G401 (cell line): ENCODE measurements around the gene XIAP. TPM values are rescaled to one million over a fixed set of nuclear protein-coding genes. Genes with fewer than 3 reads are reported as not detected.
"Not testable (repeated sequence)": the region's sequence is repeated elsewhere in the genome, so short reads cannot be mapped to it uniquely, and the experiment has no call there.

ENCODE experiments used
- DNase-seq: peaks from one replicate; pipeline ENCODE4 v3.0.0-alpha.2; 2015; ENCODE audit warnings: low spot score
- in situ Hi-C: cut with HindIII; loops from 2 replicates; pipeline ENCODE4 v1.10.0; 2016; ENCODE audit warnings: low sequenced_read_pairs, mixed read lengths
- total RNA-seq: library from RNA; depleted of rRNA; stranded (reverse); fragments of >200 nt; shearing (Covaris generic); gene quantifications from 2 replicates; pipeline ENCODE4 v1.2.3, GENCODE V29; 2014

The XIAP gene
- total RNA-seq, 1 experiment from 2014 or later: 19.9 TPM

DNA sequence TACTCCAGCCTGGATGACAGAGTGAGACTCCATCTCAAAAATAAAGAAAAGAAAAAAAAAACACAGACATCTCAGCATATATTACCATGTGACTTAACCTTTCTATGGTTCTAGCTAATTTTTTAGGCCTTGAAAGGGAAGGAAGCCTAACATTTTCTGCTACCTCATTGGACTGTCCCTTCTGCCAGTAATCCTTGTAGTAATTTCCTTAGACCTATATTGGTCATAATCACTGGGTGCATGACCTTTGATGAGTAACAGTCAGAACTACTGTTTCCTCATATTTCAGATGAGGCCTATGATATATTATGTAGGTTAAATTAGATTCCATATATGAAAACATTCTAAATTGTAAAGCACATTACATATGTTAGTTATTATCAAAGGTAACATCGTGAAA, 9.6 kb downstream of the XIAP start:
- no peak for DNase-seq
- in situ Hi-C loops: no loop called here

DNA sequence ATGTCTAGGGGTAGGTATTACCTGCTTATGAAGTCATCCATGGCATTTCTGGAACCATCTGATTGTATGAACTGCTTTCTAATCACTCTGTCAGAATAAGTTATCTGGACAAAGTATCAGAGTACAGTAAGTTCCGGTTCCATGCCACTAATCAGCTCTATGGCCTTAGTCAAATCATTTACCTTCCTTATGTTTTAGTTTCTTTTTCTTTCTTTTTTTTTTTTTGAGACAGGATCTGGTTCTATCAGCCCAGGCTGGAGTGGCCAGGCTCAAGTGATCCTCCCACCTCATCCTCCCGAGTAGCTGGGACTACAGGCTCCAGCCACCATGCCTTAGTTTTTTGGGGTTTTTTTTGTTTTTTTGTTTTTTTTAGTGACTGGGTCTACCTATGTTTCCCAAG, 11.5 kb downstream of the XIAP start:
- DNase-seq: no peak
- in situ Hi-C loops: no loop called here

DNA sequence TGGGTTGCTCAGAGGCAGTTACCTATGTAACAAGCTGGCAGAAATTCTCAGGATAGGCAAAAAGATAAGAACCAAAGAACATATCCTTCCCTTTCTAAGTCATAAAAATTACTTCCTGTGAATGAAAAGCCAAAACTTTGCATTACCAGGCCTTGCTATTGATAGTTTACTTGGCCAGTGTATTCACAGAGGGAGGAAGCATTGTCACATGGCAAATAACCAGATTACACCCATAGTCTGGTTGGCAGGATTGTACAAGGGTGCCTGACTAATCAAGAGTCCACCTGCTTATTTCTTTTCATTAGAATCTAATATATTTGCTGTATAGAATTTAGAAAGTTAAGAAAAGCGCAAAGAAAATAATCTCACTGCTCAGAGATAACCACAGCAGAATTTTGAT, 14.1 kb downstream of the XIAP start:
- in situ Hi-C loops: no loop called here
- no peak for DNase-seq

DNA sequence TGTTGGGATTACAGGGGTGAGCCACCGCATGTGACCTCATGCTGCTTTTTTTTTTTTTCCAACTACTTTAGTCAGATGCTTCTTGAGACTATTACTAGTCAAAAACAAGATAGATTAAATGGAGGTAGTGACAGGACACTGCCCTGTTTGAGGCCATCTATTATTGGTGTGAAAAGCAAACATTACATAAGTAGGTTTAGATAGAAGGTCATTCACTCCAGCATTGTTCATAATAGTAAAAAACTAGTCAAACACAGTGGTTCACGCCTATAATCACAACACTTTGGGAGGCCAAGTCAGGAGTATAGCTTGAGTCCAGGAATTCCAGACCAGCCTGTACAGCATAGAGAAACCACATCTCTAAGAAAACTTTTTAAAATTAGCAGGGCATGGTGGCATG, 16.3 kb downstream of the XIAP start:
- in situ Hi-C loops: no loop called here

DNA sequence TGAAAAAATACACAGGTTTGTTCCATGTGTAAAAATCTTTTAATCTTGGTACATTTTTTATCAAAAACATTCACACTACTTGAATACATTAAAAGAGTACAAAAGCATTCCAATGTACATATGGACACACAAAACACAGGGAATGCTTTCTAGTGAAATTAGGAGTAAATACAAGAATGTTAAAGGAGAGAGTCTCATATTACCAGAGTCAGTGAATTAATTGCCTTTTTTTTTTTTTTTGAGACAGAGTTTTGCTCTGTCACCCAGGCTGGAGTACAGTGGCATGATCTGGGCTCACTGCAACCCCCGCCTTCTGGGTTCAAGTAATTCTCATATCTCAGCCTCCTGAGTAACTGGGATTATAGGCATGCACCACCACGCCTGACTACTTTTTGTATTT, 17.0 kb downstream of the XIAP start:
- in situ Hi-C loops: no loop called here
- no peak for DNase-seq

More for the DNA sequence above, 16.3 kb downstream of the XIAP start:
- no peak for DNase-seq

DNA sequence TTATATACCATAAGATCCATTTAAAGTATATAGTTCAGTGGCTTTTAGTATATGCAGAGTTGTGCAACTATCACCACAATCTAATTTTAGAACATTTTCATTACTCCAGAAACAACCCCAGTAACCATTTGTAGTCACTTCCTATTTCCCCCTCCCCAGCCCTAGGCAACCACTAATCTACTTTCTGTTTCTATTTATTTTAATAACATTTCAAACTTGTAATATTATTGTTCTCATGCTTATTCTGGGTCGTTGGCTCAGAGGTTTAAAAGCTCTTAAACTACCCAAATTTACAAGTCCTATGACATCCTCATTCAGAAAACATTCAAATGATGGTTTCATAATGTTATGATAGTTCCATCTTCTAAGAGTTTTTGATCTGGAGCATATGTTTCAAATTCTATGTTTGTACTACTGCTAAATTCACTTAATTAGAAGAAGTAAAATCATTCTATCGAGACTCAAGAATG, 18.4 kb downstream of the XIAP start:
- no peak for DNase-seq
- in situ Hi-C loops: no loop called here

DNA sequence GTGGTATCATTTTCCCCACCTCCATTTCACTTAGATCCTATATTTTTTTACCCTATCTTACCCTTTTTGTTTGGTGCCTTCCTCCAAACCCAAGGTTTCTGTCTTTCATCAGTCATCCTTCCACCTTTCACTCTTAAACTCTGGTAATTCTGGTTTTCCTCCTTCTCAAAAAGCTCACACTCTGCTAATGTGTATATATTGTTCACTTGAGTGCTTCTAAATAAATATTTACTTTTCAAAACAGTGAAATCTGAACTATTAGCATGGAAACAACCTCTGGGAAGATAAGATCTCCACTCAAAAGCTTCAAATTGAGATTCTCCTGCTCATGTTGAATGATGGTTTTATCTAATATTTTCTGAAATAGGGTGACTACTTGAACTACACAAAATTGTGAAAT, 21.5 kb downstream of the XIAP start:
- no peak for DNase-seq
- in situ Hi-C loops: no loop called here

DNA sequence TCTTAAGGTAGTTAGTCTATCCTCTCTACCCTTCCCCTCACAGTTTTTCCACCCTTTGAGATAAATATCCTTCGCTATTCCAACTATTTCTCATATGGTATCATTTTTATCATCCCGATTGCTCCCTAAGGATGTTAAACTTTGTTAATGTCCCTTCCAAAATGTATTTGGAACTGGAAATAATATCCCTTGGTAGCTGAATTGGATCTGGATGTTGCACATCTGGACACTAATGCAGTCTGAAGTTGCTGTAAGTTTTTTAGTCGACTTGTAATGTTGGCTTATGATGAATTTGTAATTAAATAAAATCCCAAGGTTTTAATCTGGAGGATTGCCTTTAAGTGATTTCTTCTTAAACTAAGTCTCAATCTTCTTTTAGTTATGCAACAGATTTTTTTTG, 22.5 kb downstream of the XIAP start:
- in situ Hi-C loops: no loop called here

DNA sequence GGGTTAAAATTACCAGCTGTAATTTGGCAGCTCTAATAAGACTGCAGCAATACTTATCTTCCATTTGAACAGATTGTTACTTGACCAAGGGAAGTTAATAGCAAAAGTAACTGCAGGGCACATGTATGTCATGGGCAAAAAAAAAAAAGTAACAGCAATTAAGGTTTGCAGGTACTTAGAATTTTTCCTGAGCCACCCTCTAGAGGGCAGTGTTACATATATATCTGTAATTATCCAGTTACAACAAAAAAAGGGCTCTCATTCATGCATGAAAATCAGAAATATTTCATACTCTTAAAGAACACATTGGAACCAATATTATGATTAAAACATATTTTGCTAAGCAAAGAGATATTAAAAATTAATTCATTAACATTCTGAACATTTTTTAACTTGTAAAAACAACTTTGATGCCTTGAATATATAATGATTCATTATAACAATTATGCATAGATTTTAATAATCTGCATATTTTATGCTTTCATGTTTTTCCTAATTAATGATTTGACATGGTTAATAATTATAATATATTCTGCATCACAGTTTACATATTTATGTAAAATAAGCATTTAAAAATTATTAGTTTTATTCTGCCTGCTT, 25.1 kb downstream of the XIAP start:
- peak; percentile 62 for DNase-seq
- in situ Hi-C loops: no loop called here

More for the DNA sequence above, 22.5 kb downstream of the XIAP start:
- no peak for DNase-seq

DNA sequence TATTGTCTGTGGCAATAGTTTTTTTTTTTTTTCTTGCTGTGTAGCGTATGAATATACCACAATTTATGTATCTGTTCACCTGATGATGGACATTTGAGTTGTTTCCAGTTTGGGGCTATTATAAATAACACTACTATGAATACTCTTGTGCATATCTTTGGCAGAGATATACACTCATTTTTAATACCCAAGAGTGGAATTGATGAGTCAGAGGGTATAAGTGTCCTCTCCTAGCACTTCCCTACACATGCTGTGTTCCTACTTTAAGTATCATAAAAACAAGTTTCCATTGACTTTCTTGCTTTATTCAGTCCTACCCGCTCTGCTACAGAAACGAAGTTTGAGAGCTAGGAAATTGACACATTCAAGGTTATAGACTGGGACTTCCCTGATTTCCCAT, 39.8 kb downstream of the XIAP start:
- DNase-seq: no peak
- in situ Hi-C loops: no loop called here

DNA sequence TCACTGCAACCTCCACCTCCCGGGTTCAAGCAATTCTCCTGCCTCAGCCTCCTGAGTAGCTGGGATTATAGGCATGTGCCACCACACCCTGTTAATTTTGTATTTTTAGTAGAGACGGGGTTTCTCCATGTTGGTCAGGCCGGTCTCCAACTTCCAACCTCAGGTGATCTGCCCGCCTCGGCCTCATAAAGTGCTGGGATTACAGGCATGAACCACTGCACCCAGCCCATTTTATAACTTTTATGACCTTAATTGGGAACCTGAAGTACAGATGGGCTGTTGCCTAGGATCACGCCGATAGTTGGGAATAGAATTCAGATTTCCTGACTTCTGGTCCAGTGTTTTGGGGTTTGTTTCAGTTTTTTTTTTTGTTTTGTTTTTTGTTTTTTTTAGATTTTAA, 43.4 kb downstream of the XIAP start:
- DNase-seq, in situ Hi-C loops: not testable (repeated sequence)

DNA sequence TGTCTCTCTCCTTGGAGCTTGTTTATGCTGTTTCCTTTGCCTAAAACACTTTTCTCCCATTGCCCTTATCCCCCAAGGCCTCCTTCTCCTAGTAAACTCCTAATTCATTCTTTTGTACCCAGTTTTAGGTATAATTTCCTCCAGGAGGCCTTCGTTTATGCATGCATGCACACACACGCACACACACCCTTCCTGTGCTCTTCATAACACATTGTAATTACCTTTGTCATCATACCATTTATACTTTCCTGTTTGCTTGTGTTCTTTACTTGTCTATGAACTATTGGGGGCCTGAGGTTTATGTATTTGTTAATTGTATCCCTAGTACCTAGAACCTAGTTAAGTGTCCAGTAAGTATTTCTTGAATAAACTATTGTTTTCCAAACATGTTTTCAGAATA, 45.5 kb downstream of the XIAP start:
- no peak for DNase-seq
- in situ Hi-C loops: no loop called here

DNA sequence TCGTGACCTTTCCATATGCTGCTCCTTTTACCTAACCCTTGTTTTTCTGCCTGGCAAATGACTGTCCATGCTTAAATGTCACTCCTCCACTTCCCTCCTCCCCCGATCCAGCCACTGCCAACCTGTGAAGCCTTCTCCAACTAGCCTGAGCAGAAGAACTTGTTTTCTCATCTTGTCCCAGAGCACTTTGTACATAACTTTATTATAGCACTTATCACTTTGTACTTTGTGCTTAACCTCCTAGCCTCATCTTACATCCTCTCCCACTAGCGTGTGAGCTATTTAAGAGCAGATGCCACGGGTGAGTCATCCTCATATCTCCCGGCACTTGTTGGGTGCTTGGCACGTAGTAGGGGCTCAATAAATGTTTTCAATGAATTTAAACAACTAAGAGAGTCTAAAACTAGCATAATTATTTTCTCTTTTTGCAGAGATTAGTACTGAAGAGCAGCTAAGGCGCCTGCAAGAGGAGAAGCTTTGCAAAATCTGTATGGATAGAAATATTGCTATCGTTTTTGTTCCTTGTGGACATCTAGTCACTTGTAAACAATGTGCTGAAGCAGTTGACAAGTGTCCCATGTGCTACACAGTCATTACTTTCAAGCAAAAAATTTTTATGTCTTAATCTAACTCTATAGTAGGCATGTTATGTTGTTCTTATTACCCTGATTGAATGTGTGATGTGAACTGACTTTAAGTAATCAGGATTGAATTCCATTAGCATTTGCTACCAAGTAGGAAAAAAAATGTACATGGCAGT, 46.9 kb downstream of the XIAP start:
- no peak for DNase-seq
- in situ Hi-C loops: no loop called here

DNA sequence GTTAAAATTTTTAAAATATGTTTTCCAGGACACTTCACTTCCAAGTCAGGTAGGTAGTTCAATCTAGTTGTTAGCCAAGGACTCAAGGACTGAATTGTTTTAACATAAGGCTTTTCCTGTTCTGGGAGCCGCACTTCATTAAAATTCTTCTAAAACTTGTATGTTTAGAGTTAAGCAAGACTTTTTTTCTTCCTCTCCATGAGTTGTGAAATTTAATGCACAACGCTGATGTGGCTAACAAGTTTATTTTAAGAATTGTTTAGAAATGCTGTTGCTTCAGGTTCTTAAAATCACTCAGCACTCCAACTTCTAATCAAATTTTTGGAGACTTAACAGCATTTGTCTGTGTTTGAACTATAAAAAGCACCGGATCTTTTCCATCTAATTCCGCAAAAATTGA, 49.7 kb downstream of the XIAP start:
- no peak for DNase-seq
- in situ Hi-C loops: no loop called here

DNA sequence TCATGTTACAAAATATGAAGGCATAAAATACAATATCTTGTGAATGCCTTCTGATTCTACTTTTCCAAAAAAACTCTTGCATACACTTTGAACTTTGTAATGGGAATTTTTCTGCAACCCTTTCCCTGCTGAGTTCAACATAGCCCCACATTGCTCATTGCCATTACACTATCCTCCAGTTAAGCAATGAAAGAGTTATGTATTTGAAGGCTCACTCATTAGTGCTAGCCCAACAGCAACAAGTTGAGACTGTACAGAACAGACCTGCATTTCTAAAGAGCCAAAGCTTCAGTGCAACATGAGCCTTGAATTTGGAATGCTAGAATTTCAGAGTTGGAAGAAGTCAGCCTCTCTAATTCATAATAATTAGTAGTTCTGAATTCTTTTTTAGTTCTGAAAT, 57.2 kb downstream of the XIAP start:
- in situ Hi-C loops: no loop called here
- DNase-seq: no peak

DNA sequence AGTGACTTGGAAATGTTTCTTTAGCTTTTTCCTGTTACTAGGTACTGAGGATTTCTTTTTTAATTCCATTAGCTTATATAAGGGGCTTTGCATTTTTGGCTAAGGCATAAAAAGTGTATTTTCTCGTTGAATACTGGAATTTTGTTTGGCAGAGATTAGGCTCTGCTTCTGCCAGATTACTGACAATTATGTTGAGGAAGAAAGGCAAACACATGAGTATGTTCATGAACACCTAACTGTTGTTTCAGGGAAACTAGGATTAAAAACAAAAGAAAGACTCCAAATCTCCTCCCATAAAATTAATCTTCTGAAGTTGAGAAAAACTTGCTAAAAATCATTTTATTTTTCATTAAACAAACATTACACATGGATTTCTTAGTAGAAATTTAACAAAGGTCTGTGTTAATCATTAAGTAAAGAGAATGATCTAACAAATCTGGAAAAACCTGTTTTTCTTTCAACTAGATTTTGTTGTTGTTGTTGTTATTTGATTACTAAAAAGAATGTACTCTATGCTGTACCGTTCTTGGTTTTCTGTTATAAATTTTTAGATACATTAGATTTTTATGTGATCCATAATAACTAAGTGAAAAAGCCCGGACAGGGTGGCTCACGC, 58.4 kb downstream of the XIAP start:
- in situ Hi-C loops: no loop called here
- no peak for DNase-seq

DNA sequence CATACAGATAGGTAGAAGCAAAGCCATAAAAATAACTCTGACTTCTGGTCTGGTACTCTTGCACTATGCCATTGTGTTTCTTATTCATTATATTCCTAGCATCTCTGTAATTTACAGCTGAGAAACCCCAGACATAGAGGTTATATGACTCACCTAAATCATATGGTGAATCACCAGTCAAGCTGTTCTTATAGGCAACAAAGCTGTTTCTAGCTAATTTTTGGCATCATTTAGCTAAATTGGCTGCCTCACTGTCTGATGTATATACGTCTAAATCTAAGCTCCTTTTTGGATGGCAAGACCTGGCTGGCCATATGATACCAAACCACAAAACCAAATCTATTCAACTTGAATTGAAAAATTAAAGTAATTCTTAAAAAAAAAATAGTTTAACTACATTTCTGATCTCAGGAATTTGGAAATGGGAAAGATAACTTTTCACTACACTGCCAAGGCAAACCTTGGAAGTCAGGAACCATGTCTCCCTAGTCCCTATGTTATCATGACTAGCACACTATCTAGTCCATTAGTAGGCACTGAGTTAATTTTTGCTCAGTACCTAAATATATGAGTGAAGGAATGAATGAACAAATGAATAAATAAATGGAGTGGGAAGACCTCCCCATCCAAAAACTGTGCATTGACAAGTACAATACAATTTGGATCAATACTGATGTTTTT, 60.4 kb downstream of the XIAP start:
- in situ Hi-C loops: no loop called here
- DNase-seq: no peak

DNA sequence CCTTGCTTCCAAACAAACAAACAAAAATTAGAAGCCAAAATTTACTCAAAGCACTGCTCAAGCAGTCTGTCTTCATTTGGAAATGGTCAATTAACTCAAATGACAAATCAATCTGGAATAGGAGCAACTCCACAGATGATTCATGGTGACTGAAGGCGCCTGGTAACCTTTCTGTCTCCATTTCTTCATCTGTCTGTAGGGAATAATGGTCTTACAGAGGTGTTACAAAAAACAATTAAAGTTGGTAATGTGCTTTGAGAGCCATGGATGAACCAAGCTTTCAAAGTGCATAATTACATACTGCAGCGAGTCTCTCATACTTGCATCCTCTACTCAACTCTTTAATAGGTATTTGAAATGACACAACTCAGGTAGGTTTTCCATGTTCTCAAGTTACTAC, 63.4 kb downstream of the XIAP start:
- DNase-seq: no peak

DNA sequence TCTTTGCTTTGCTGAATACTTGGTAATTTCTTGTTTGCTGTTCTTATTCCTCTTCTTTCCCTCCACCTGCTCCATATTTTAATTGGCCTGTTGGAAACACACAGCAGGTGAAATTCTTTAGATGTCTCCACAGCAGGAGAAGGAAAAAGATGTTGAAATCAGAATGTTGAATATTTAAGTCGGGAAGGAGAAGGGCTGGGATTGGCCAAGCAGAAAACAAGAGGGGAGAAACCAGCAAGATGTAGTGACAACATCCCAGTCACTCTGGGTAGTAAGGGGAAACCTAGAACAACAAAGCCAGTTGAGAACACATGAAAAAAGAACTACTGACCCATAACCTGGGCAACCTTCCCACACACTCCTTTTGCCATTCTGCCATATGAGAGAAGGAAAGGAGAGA, 64.3 kb downstream of the XIAP start:
- no peak for DNase-seq
- in situ Hi-C loops: no loop called here

More for the DNA sequence above, 63.4 kb downstream of the XIAP start:
- in situ Hi-C loops: no loop called here

DNA sequence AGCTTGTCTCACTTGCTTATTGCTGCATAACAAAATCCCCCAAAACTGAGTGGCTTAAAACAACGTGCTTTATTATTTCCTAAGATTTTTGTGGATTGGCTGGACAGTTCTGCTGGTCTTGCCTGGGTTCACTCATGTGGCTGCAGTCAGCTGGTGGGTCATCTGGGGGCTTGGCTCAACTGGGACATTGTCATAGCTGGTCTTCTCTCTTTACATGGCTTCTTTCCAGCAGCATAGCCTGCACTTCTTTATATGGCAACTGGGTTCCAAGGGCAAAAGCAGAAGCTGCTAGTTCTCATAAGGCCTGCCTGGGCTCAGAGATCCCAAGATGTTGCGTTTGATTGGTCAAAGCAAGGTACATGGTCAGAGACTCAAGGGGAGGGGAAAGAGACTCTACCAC, 68.0 kb downstream of the XIAP start:
- in situ Hi-C loops: no loop called here

More for the DNA sequence above, 68.0 kb downstream of the XIAP start:
- DNase-seq: no peak
